IPS DF 6.9 (cell line): ENCODE results near the gene CLMN.

Experiments used
- DNase-seq: peaks from one replicate; pipeline ENCODE4 v3.0.0-alpha.2; 2013; ENCODE audit warnings: low read depth, low spot score
- H3K27ac ChIP-seq: one replicate; pipeline ENCODE4 v1.5.1; 2013; ENCODE audit warnings: low read length, control low read depth
- H3K27me3 ChIP-seq: 2 replicates; pipeline ENCODE4 v1.6.1; 2013; ENCODE audit warnings: mild to moderate bottlenecking, low read length; ENCODE audit not compliant: control insufficient read depth, insufficient read depth
- H3K36me3 ChIP-seq: 2 replicates; pipeline ENCODE4 v1.6.1; 2013; ENCODE audit warnings: low read length; ENCODE audit not compliant: control insufficient read depth, insufficient read depth
- H3K4me1 ChIP-seq: 2 replicates; pipeline ENCODE4 v1.6.1; 2013; ENCODE audit warnings: low read length; ENCODE audit not compliant: control insufficient read depth, insufficient read depth
- H3K4me3 ChIP-seq: 2 replicates; pipeline ENCODE4 v1.5.1; 2013; ENCODE audit warnings: mild to moderate bottlenecking, low read length
- H3K9me3 ChIP-seq: 2 replicates; pipeline ENCODE4 v1.6.1; 2013; ENCODE audit warnings: low read length, inconsistent platforms; ENCODE audit not compliant: control insufficient read depth, insufficient read depth
- WGBS: extraction: QIAGEN DNeasy Blood & Tissue Kit; methylation state at CpG from one replicate; pipeline ENCODE4 v1.1.7; 2013; ENCODE audit warnings: mixed read lengths, missing lambda C conversion rate; ENCODE audit not compliant: insufficient read length, insufficient coverage; 5-methylcytosine and 5-hydroxymethylcytosine counted together

Gene CLMN

DNA sequence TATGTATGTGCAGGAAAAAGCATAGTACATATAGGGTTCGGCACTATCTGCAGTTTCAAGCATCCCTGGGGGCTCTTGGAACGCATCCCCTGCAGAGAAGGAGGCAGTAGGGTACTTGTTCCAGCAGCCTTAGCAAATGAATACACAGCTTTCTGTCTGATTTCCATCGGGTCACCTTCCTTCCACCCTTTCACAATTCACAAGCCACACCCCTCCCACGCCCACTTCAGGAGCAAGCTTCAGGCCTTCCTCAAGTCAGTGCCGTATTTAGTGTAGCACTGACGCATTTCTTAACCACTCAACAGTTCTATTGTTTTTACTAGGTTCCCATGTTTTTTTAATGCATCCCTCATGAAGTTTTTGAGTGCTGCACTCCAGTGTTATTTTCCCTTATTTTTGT lies 64.2 kb downstream of the CLMN start:
- H3K27ac ChIP-seq = no peak overlapping the region
- H3K27me3 ChIP-seq = no peaks in the 10 kb centered on the region
- H3K9me3 ChIP-seq = no peaks in the 10 kb centered on the region
- peaks cover 15% of the 10 kb centered on the region for H3K4me1 ChIP-seq
- DNase-seq = peak; percentile 74
- no peak overlapping the region for H3K4me3 ChIP-seq
- WGBS = no CpG with 5 or more reads among the region's 6 CpGs
- no peaks in the 10 kb centered on the region for H3K36me3 ChIP-seq

DNA sequence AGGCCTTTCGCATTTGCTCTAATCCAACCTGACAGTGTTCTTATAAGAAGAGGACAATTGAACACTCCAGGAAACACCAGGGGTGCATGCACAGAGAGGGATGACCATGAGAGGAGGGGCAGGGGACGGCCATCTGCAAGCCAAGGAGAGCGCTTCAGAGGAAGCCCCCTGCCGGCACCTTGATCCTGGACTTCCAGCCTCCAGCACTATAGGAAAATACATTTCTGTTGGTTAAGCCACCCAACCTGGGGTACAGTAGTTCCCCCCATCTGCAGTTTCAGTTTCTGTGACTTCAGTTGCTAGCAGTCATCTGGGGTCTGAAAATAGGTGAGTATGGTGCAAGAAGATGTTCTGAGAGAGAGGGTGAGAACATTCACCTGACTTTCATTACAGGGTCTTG lies 64.7 kb downstream of the CLMN start:
- H3K4me3 ChIP-seq = no peak overlapping the region
- DNase-seq = no peak
- no peak overlapping the region for H3K27ac ChIP-seq
- no peaks in the 10 kb centered on the region for H3K27me3 ChIP-seq
- H3K9me3 ChIP-seq = no peaks in the 10 kb centered on the region
- peaks cover 15% of the 10 kb centered on the region for H3K4me1 ChIP-seq
- no peaks in the 10 kb centered on the region for H3K36me3 ChIP-seq
- WGBS = no CpG with 5 or more reads among the region's 4 CpGs

GRCh38 chr14:95254288-95254687 lies 65.4 kb downstream of the CLMN start:
- Histone ChIP-seq H3K36me3 (no peaks in the 10 kb centered on the region), H3K27ac (no peak overlapping the region), H3K9me3 (no peaks in the 10 kb centered on the region), H3K4me3 (no peak overlapping the region), H3K4me1 (peaks cover 11% of the 10 kb centered on the region), H3K27me3 (no peaks in the 10 kb centered on the region)
- no peak for DNase-seq
- no CpG with 5 or more reads among the region's 10 CpGs for WGBS

DNA sequence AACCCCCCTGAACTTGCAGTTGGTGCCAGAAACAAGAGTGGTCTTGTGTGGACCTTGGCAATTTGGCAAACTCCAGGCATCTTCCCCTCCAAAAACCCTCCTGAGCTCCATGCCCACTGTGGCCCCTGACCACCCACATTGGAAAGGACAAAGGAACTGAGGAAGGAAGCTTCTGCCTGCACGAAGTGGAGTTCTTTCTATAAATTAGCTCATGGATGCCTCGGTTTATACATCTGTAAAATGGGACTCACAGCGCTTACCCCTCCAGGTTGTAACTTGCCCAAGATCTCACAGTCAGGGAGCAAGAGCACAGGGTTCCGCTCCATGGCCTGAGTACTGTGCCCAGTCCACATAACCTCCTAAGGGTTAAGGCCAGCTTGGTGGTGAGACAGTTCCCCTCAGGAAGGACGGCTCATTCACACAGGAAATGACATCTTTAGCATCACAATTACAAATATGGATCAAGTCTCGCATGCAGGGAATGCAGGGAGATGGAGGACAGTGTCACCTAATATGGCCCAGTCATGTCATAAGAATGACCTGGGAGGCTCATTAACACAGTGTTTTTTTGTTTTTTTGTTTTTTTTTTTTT lies 66.6 kb downstream of the CLMN start:
- no peak for DNase-seq
- no peak overlapping the region for H3K4me3 ChIP-seq
- WGBS = no CpG with 5 or more reads among the region's 6 CpGs
- H3K9me3 ChIP-seq = no peaks in the 10 kb centered on the region
- H3K27ac ChIP-seq = no peak overlapping the region
- H3K36me3 ChIP-seq = no peaks in the 10 kb centered on the region
- H3K4me1 ChIP-seq = peaks cover 10% of the 10 kb centered on the region; the same call in 1 of the 2 replicates
- no peaks in the 10 kb centered on the region for H3K27me3 ChIP-seq

- Histone ChIP-seq H3K4me3 (no peak overlapping the region), H3K4me1 (peaks cover 10% of the 10 kb centered on the region; the same call in 1 of the 2 replicates), H3K9me3 (no peaks in the 10 kb centered on the region), H3K27me3 (no peaks in the 10 kb centered on the region), H3K36me3 (no peaks in the 10 kb centered on the region), H3K27ac (no peak overlapping the region)
- WGBS = no CpG with 5 or more reads among the region's 6 CpGs
- DNase-seq = no peak
Observed at GRCh38 chr14:95252219-95252618, 67.5 kb downstream of the CLMN start.

GRCh38 chr14:95250936-95251335 lies 68.8 kb downstream of the CLMN start:
- H3K27me3 ChIP-seq = no peaks in the 10 kb centered on the region
- H3K4me1 ChIP-seq = peaks cover 5% of the 10 kb centered on the region; the same call in 1 of the 2 replicates
- no peak for DNase-seq
- H3K36me3 ChIP-seq = no peaks in the 10 kb centered on the region
- H3K4me3 ChIP-seq = no peak overlapping the region
- H3K9me3 ChIP-seq = no peaks in the 10 kb centered on the region
- no peak overlapping the region for H3K27ac ChIP-seq
- no CpG with 5 or more reads among the region's 7 CpGs for WGBS

DNA sequence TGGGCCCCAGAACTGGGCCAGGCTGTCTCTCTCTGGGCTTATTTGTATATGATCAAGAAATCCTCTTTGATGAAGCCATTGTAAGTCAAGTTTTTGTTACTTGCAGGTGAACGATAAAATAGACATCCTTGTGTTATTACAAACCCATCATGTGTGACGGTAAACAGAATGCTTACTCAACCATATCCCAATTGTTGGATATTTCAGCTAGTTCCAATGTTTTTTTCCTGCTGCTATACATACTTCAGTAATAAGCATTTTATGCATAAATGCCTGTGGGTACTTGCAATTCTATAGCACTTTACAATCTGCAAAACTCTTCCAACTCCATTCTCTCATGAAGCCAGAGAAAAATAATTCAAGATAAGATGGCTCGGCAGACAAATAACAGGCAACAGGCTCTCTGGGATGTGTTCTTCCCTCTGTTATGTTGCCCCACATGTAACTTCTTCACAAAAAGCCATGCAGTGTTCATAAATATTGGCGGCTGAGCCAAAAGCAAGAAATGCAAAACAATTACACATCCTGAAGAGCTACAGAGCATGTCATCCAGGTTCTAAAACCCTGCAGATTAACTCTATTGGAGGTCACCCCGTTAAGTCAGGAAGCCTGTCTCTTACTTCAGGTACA lies 69.5 kb downstream of the CLMN start:
- peaks cover 4% of the 10 kb centered on the region; the same call in 1 of the 2 replicates for H3K4me1 ChIP-seq
- H3K9me3 ChIP-seq = no peaks in the 10 kb centered on the region
- WGBS = no CpG with 5 or more reads among the region's 5 CpGs
- H3K36me3 ChIP-seq = no peaks in the 10 kb centered on the region
- DNase-seq = no peak
- no peak overlapping the region for H3K4me3 ChIP-seq
- no peak overlapping the region for H3K27ac ChIP-seq
- no peaks in the 10 kb centered on the region for H3K27me3 ChIP-seq

DNA sequence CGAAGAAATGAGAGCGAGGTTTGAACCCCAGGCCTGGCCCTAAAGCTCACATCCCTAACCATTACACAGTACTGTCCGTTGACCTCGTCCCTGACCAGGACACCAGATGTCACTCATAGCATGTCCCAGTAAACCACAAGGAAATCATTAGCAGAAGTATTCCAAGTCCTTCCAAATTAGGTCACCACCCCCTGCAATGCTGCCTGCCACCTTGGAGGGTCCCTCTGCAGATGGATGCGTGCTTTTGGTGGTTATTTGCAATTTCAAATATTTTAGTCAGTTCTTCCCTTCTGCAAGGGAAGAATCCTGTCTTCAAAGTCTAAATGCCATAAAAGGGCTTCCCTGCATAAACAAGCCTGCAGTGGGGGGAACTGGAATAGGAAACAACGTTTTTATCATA lies 71.3 kb downstream of the CLMN start:
- DNase-seq = no peak
- no peaks in the 10 kb centered on the region for H3K27me3 ChIP-seq
- no peak overlapping the region for H3K4me3 ChIP-seq
- no peaks in the 10 kb centered on the region for H3K36me3 ChIP-seq
- no CpG with 5 or more reads among the region's 6 CpGs for WGBS
- no peak overlapping the region for H3K27ac ChIP-seq
- H3K9me3 ChIP-seq = no peaks in the 10 kb centered on the region
- peaks cover 4% of the 10 kb centered on the region; the same call in 1 of the 2 replicates for H3K4me1 ChIP-seq

- Histone ChIP-seq H3K36me3 (no peaks in the 10 kb centered on the region), H3K9me3 (no peaks in the 10 kb centered on the region), H3K4me3 (no peak overlapping the region), H3K4me1 (peaks cover 2% of the 10 kb centered on the region; the same call in 1 of the 2 replicates), H3K27me3 (no peaks in the 10 kb centered on the region), H3K27ac (no peak overlapping the region)
- no peak for DNase-seq
Observed at GRCh38 chr14:95246870-95247269, 72.8 kb downstream of the CLMN start.

GRCh38 chr14:95245334-95245733 lies 74.4 kb downstream of the CLMN start:
- Histone ChIP-seq H3K9me3 (no peaks in the 10 kb centered on the region), H3K27ac (no peak overlapping the region), H3K27me3 (no peaks in the 10 kb centered on the region), H3K4me1 (peaks cover 2% of the 10 kb centered on the region; the same call in 1 of the 2 replicates), H3K36me3 (no peaks in the 10 kb centered on the region), H3K4me3 (no peak overlapping the region)
- 91% methylated on average over 1 of the region's 2 CpGs for WGBS
- DNase-seq = no peak

DNA sequence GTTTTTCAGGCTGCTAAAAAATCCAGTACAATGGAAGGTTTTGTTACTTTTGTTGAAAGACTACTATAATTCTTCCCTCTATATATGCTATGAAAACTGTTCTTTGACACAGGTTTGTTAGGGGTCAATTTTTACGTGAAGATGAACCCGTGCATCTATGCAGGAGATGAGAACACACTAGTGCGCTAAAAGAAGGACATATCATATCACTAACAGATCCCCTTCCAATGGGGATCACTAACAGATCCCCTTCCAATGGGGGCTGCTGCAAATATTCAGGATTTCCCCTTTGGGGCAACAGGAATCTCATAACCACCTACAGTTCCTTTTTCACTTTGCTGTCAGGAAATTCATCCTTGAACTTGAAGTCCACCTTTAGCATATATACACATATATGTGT lies 75.1 kb downstream of the CLMN start:
- H3K4me1 ChIP-seq = peaks cover 2% of the 10 kb centered on the region; the same call in 1 of the 2 replicates
- H3K4me3 ChIP-seq = no peak overlapping the region
- DNase-seq = no peak
- H3K36me3 ChIP-seq = no peaks in the 10 kb centered on the region
- H3K27ac ChIP-seq = no peak overlapping the region
- H3K9me3 ChIP-seq = no peaks in the 10 kb centered on the region
- WGBS = no CpG with 5 or more reads among the region's 3 CpGs
- no peaks in the 10 kb centered on the region for H3K27me3 ChIP-seq
